ENCODE data around the gene TFDP2. TPM values are rescaled to one million over a fixed set of nuclear protein-coding genes. Genes with fewer than 3 reads are reported as not detected.

The TFDP2 gene
- total and polyA plus RNA-seq, 2 experiments from 2014 or later = 150 to 410 TPM

- Histone ChIP-seq H4K20me1 (replicated peaks; ENCODE audit: insufficient read depth) (0 out of 2 replicates have a peak, but pooled peaks cover 7% of the 10 kb centered on the region), H3K36me3 (ENCODE audit: insufficient read depth) (no peaks in the 10 kb centered on the region; the same call in 1 of the 2 replicates), H3K27ac (ENCODE audit: low read depth) (no peak overlapping the region), H3K4me1 (ENCODE audit: insufficient read depth) (peaks cover 13% of the 10 kb centered on the region), H3K9me2 (ENCODE audit: insufficient read depth) (no peaks in the 10 kb centered on the region), H2AFZ (no peak overlapping the region), H3K4me2 (no peak overlapping the region), H3K27me3 (ENCODE audit: insufficient read depth) (no peaks in the 10 kb centered on the region), H3F3A (replicated peaks; ENCODE audit: low read depth) (no peaks in the 10 kb centered on the region), H3K4me3 (no peak overlapping the region), H3K79me2 (replicated peaks; ENCODE audit: insufficient read depth) (peaks cover 26% of the 10 kb centered on the region)
- H3K36me3 Mint-ChIP-seq (ENCODE audit: low read depth) = peaks cover 29% of the 10 kb centered on the region
- TF ChIP-seq CTCF (conservative IDR thresholded peaks at IDR 0.05; ENCODE audit: low read depth in 2 of 2) (0 out of 4 replicates have a peak, but pooled peaks of 1 of the 2 experiments have one; percentile 15), ETS1 (IDR thresholded peaks at IDR 0.05) (no peak)
- ATAC-seq (no peak), DNase-seq (ENCODE audit: low spot score) (no peak)
- no peaks in the 10 kb centered on the region; the same call in 2 of the 3 replicates for H3K9me3 Mint-ChIP-seq
- peaks cover 22% of the 10 kb centered on the region for H3K4me1 Mint-ChIP-seq
- no peaks in the 10 kb centered on the region for H3K27me3 Mint-ChIP-seq (ENCODE audit: insufficient read depth, low read depth, poor library complexity)
- no peak overlapping the region for H3K4me3 Mint-ChIP-seq
- H3K27ac Mint-ChIP-seq = no peak overlapping the region
Measured at GRCh38 chr3:141998669-141999290, 150.6 kb downstream of the TFDP2 start.

- Histone ChIP-seq H3K4me2 (0 out of 2 replicates have a peak overlapping the region, but pooled peaks have one; percentile 17), H3K9me2 (ENCODE audit: insufficient read depth) (no peaks in the 10 kb centered on the region), H4K20me1 (replicated peaks; ENCODE audit: insufficient read depth) (peaks cover 3% of the 10 kb centered on the region; the same call in 1 of the 2 replicates), H3K79me2 (replicated peaks; ENCODE audit: insufficient read depth) (peaks cover 18% of the 10 kb centered on the region), H3K27me3 (ENCODE audit: insufficient read depth) (no peaks in the 10 kb centered on the region), H3K4me3 (no peak overlapping the region), H3F3A (replicated peaks; ENCODE audit: low read depth) (no peaks in the 10 kb centered on the region), H2AFZ (no peak overlapping the region), H3K36me3 (ENCODE audit: insufficient read depth) (peaks cover 13% of the 10 kb centered on the region; the same call in 1 of the 2 replicates), H3K4me1 (ENCODE audit: insufficient read depth) (peaks cover 13% of the 10 kb centered on the region), H3K27ac (ENCODE audit: low read depth) (peak overlapping the region; percentile 17; the same call in 1 of the 2 replicates)
- peaks cover 20% of the 10 kb centered on the region for H3K36me3 Mint-ChIP-seq (ENCODE audit: low read depth)
- H3K27ac Mint-ChIP-seq = peak overlapping the region; percentile 82
- H3K9me3 Mint-ChIP-seq = no peaks in the 10 kb centered on the region; the same call in 2 of the 3 replicates
- peaks cover 22% of the 10 kb centered on the region for H3K4me1 Mint-ChIP-seq
- no peak overlapping the region for H3K4me3 Mint-ChIP-seq
- no peak for DNase-seq (ENCODE audit: low spot score)
- no peaks in the 10 kb centered on the region for H3K27me3 Mint-ChIP-seq (ENCODE audit: insufficient read depth, low read depth, poor library complexity)
- no peak for ATAC-seq
- no peak for TF ChIP-seq NANOG (IDR thresholded peaks at IDR 0.05; ENCODE audit: borderline replicate concordance)
- TF ChIP-seq JUNB (IDR thresholded peaks at IDR 0.05; ENCODE audit: unreplicated experiment) = no peak
- no peak for TF ChIP-seq POLR2AphosphoS5 (IDR thresholded peaks at IDR 0.05; ENCODE audit: low read depth)
- TF ChIP-seq, protein P1, sequence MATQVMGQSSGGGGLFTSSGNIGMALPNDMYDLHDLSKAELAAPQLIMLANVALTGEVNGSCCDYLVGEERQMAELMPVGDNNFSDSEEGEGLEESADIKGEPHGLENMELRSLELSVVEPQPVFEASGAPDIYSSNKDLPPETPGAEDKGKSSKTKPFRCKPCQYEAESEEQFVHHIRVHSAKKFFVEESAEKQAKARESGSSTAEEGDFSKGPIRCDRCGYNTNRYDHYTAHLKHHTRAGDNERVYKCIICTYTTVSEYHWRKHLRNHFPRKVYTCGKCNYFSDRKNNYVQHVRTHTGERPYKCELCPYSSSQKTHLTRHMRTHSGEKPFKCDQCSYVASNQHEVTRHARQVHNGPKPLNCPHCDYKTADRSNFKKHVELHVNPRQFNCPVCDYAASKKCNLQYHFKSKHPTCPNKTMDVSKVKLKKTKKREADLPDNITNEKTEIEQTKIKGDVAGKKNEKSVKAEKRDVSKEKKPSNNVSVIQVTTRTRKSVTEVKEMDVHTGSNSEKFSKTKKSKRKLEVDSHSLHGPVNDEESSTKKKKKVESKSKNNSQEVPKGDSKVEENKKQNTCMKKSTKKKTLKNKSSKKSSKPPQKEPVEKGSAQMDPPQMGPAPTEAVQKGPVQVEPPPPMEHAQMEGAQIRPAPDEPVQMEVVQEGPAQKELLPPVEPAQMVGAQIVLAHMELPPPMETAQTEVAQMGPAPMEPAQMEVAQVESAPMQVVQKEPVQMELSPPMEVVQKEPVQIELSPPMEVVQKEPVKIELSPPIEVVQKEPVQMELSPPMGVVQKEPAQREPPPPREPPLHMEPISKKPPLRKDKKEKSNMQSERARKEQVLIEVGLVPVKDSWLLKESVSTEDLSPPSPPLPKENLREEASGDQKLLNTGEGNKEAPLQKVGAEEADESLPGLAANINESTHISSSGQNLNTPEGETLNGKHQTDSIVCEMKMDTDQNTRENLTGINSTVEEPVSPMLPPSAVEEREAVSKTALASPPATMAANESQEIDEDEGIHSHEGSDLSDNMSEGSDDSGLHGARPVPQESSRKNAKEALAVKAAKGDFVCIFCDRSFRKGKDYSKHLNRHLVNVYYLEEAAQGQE (IDR thresholded peaks at IDR 0.05; ENCODE audit: unreplicated experiment) = no peak
- no peak for TF ChIP-seq EZH2phosphoT487 (IDR thresholded peaks at IDR 0.05; ENCODE audit: unreplicated experiment)
- no peak for TF ChIP-seq CREB1 (CRISPR knock-in tag; IDR thresholded peaks at IDR 0.05; ENCODE audit: low read depth)
- no peak for TF ChIP-seq EZH2 (IDR thresholded peaks at IDR 0.05; ENCODE audit: low read depth, unreplicated experiment)
- TF ChIP-seq CTCF (conservative IDR thresholded peaks at IDR 0.05; ENCODE audit: low read depth in 2 of 2) = no peak
Measured at GRCh38 chr3:141996437-141996836, 152.9 kb downstream of the TFDP2 start.

All from GM23338 (cell line).